Astrocyte (in vitro differentiated cells and primary cell): ENCODE data around the gene C1R. TPM values are rescaled to one million over a fixed set of nuclear protein-coding genes. Genes with fewer than 3 reads are reported as not detected.

Experiments
- DNase-seq: peaks from one replicate; pipeline ENCODE4 v3.0.0-alpha.2; 2010; ENCODE audit warnings: low read depth
- FAIRE-seq: peaks from 2 replicates; lab custom pipeline; 2011; peaks lifted over from hg19 to GRCh38; lab: Jason Lieb, UNC
- H2AFZ ChIP-seq: 2 replicates; pipeline ENCODE4 v1.6.0; 2012; ENCODE audit warnings: low read depth, low read length, inconsistent platforms
- H3K27ac ChIP-seq: 2 replicates; pipeline ENCODE4 v1.5.1; 2011; ENCODE audit warnings: low read depth, low read length, inconsistent platforms
- H3K27me3 ChIP-seq: 2 replicates; pipeline ENCODE4 v1.6.0; 2011; ENCODE audit warnings: low read length, inconsistent platforms; ENCODE audit not compliant: insufficient read depth
- H3K36me3 ChIP-seq: 2 replicates; pipeline ENCODE4 v1.5.1; 2011; ENCODE audit warnings: low read length, inconsistent platforms; ENCODE audit not compliant: insufficient read depth
- H3K4me1 ChIP-seq: 2 replicates; pipeline ENCODE4 v1.5.1; 2011; ENCODE audit warnings: low read length, inconsistent platforms; ENCODE audit not compliant: insufficient read depth
- H3K4me2 ChIP-seq: 2 replicates; pipeline ENCODE4 v1.6.0; 2012; ENCODE audit warnings: low read length, inconsistent platforms
- H3K4me3 ChIP-seq: 2 replicates; pipeline ENCODE4 v1.5.1; 2011; ENCODE audit warnings: low read depth, mild to moderate bottlenecking, low read length, inconsistent platforms; ENCODE audit not compliant: insufficient read depth
- H3K79me2 ChIP-seq: 2 replicates; pipeline ENCODE4 v1.6.0; 2012; ENCODE audit warnings: mild to moderate bottlenecking, low read length, inconsistent platforms; ENCODE audit not compliant: insufficient read depth
- H3K9ac ChIP-seq: 2 replicates; pipeline ENCODE4 v1.6.0; 2012; ENCODE audit warnings: mild to moderate bottlenecking, low read length, inconsistent platforms
- H3K9me3 ChIP-seq: 2 replicates; pipeline ENCODE4 v1.5.1; 2012; ENCODE audit warnings: low read depth, mild to moderate bottlenecking, low read length, inconsistent platforms; ENCODE audit not compliant: insufficient read depth
- H4K20me1 ChIP-seq: 2 replicates; pipeline ENCODE4 v1.6.0; 2012; ENCODE audit warnings: low read length, inconsistent platforms; ENCODE audit not compliant: insufficient read depth
- H3K27ac Mint-ChIP-seq: one replicate; pipeline ENCODE4 v1.8.0; 2021; ENCODE audit warnings: mild to moderate bottlenecking, mixed read lengths; ENCODE audit not compliant: unreplicated experiment
- H3K27me3 Mint-ChIP-seq: one replicate; pipeline ENCODE4 v1.8.0; 2021; ENCODE audit warnings: low read depth, mixed read lengths; ENCODE audit not compliant: unreplicated experiment
- H3K36me3 Mint-ChIP-seq: one replicate; pipeline ENCODE4 v1.8.0; 2021; ENCODE audit warnings: low read depth, mixed read lengths; ENCODE audit not compliant: unreplicated experiment
- H3K4me1 Mint-ChIP-seq: one replicate; pipeline ENCODE4 v1.8.0; 2021; ENCODE audit warnings: low read depth, mixed read lengths; ENCODE audit not compliant: unreplicated experiment
- H3K4me3 Mint-ChIP-seq: one replicate; pipeline ENCODE4 v1.8.0; 2021; ENCODE audit warnings: mild to moderate bottlenecking, moderate library complexity, mixed read lengths; ENCODE audit not compliant: unreplicated experiment
- H3K9me3 Mint-ChIP-seq: one replicate; pipeline ENCODE4 v1.8.0; 2021; ENCODE audit warnings: mild to moderate bottlenecking, mixed read lengths; ENCODE audit not compliant: unreplicated experiment
- EZH2 ChIP-seq: IDR thresholded peaks from 2 replicates; pipeline ENCODE4 v1.6.1; 2012; ENCODE audit warnings: mild to moderate bottlenecking, low read length, inconsistent platforms; ENCODE audit not compliant: insufficient read depth
- total RNA-seq: library from RNA; stranded (reverse); gene quantifications from 2 replicates; pipeline ENCODE4 v1.2.1, GENCODE V29; 2021
- TF ChIP-seq, protein P1 (sequence below): IDR thresholded peaks from 2 replicates; pipeline ENCODE4 v1.5.1; 2011; ENCODE audit warnings: low read depth, mild to moderate bottlenecking, inconsistent platforms, low read length, moderate library complexity; ENCODE audit not compliant: insufficient read depth

Gene C1R
- total RNA-seq, 1 donor from 2014 or later = 0.86 TPM

GRCh38 chr12:7130701-7131501, 38.7 kb upstream of the C1R start:
- H3K4me3 ChIP-seq = peak overlapping the region; percentile 74
- no peaks in the 10 kb centered on the region for H3K9me3 ChIP-seq
- H3K27me3 ChIP-seq = peaks cover 4% of the 10 kb centered on the region
- peak; percentile 39 for DNase-seq
- no peak for TF ChIP-seq EZH2
- TF ChIP-seq, protein P1, sequence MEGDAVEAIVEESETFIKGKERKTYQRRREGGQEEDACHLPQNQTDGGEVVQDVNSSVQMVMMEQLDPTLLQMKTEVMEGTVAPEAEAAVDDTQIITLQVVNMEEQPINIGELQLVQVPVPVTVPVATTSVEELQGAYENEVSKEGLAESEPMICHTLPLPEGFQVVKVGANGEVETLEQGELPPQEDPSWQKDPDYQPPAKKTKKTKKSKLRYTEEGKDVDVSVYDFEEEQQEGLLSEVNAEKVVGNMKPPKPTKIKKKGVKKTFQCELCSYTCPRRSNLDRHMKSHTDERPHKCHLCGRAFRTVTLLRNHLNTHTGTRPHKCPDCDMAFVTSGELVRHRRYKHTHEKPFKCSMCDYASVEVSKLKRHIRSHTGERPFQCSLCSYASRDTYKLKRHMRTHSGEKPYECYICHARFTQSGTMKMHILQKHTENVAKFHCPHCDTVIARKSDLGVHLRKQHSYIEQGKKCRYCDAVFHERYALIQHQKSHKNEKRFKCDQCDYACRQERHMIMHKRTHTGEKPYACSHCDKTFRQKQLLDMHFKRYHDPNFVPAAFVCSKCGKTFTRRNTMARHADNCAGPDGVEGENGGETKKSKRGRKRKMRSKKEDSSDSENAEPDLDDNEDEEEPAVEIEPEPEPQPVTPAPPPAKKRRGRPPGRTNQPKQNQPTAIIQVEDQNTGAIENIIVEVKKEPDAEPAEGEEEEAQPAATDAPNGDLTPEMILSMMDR = no peak
- H3K9me3 Mint-ChIP-seq = peaks cover 2% of the 10 kb centered on the region
- H3K4me2 ChIP-seq = peak overlapping the region; percentile 99
- FAIRE-seq = no peak
- peaks cover 2% of the 10 kb centered on the region for H3K4me1 Mint-ChIP-seq
- no peaks in the 10 kb centered on the region for H3K36me3 ChIP-seq
- H4K20me1 ChIP-seq = peaks cover 13% of the 10 kb centered on the region
- peaks cover 12% of the 10 kb centered on the region for H3K4me1 ChIP-seq
- peak overlapping the region; percentile 82 for H3K9ac ChIP-seq
- peak overlapping the region; percentile 88 for H2AFZ ChIP-seq
- peak overlapping the region; percentile 87 for H3K4me3 Mint-ChIP-seq
- no peak overlapping the region for H3K27ac ChIP-seq
- no peaks in the 10 kb centered on the region for H3K79me2 ChIP-seq
- H3K36me3 Mint-ChIP-seq = peaks cover 20% of the 10 kb centered on the region
- peak overlapping the region; percentile 66 for H3K27ac Mint-ChIP-seq
- H3K27me3 Mint-ChIP-seq = peaks cover 21% of the 10 kb centered on the region

GRCh38 chr12:7129872-7130691, 37.8 kb upstream of the C1R start, which contains the start of gene CLSTN3:
TSS of gene CLSTN3 (plus strand) at chr12:7130371. CDS start at chr12:7130649, 278 bp downstream.
- H3K4me1 Mint-ChIP-seq = peaks cover 2% of the 10 kb centered on the region
- peaks cover 22% of the 10 kb centered on the region for H3K27me3 Mint-ChIP-seq
- peaks cover 14% of the 10 kb centered on the region for H3K36me3 Mint-ChIP-seq
- FAIRE-seq (no peak), DNase-seq (peak; percentile 68)
- Histone ChIP-seq H3K4me1 (peaks cover 12% of the 10 kb centered on the region), H3K79me2 (no peaks in the 10 kb centered on the region), H3K36me3 (no peaks in the 10 kb centered on the region), H3K4me3 (peak within 1 kb of the TSS; percentile 74), H3K4me2 (peak within 1 kb of the TSS; percentile 99), H2AFZ (peak within 1 kb of the TSS; percentile 95), H3K27me3 (peaks cover 4% of the 10 kb centered on the region), H3K27ac (no peak within 1 kb of the TSS), H4K20me1 (peaks cover 13% of the 10 kb centered on the region), H3K9me3 (no peaks in the 10 kb centered on the region), H3K9ac (peak within 1 kb of the TSS; percentile 82)
- peaks cover 2% of the 10 kb centered on the region for H3K9me3 Mint-ChIP-seq
- TF ChIP-seq, protein P1 = no peak
- TF ChIP-seq EZH2 = no peak
- peak within 1 kb of the TSS; percentile 66 for H3K27ac Mint-ChIP-seq
- peak within 1 kb of the TSS; percentile 87 for H3K4me3 Mint-ChIP-seq
